GM23248 (cell line): ENCODE results near the gene ARSJ. TPM values are rescaled to one million over a fixed set of nuclear protein-coding genes. Genes with fewer than 3 reads are reported as not detected.

Source experiments
- DNase-seq: peaks from one replicate; pipeline ENCODE4 v3.0.0-alpha.2; 2015
- H2AFZ ChIP-seq: fragments of 200-600 bp; sonication (generic); 2 replicates; pipeline ENCODE4 v1.6.1; 2016; ENCODE audit warnings: antibody characterized with exemption
- H3F3A ChIP-seq: fragments of 200-600 bp; sonication (generic); 2 replicates; pipeline ENCODE4 v1.6.1; 2016; ENCODE audit warnings: mild to moderate bottlenecking, antibody characterized with exemption, mixed run types; ENCODE audit not compliant: insufficient read depth
- H3K27ac ChIP-seq: fragments of 200-600 bp; sonication (generic); 2 replicates; pipeline ENCODE4 v1.5.1; 2016; ENCODE audit warnings: mild to moderate bottlenecking
- H3K27me3 ChIP-seq: fragments of 200-600 bp; sonication (generic); replicated peaks from 2 replicates; pipeline ENCODE4 v1.6.1; 2016; ENCODE audit warnings: mild to moderate bottlenecking; ENCODE audit not compliant: insufficient read depth
- H3K36me3 ChIP-seq: fragments of 200-600 bp; sonication (generic); 2 replicates; pipeline ENCODE4 v1.6.1; 2016; ENCODE audit warnings: low read depth, mild to moderate bottlenecking
- H3K4me1 ChIP-seq: fragments of 200-600 bp; sonication (generic); 2 replicates; pipeline ENCODE4 v1.6.1; 2016; ENCODE audit warnings: mild to moderate bottlenecking; ENCODE audit not compliant: insufficient read depth
- H3K4me2 ChIP-seq: fragments of 200-600 bp; sonication (generic); one replicate; pipeline ENCODE4 v1.6.1; 2016; ENCODE audit warnings: mild to moderate bottlenecking; ENCODE audit not compliant: unreplicated experiment
- H3K4me3 ChIP-seq: fragments of 200-600 bp; sonication (generic); 2 replicates; pipeline ENCODE4 v1.5.1; 2016; ENCODE audit warnings: mild to moderate bottlenecking
- H3K79me2 ChIP-seq: fragments of 200-600 bp; sonication (generic); 2 replicates; pipeline ENCODE4 v1.6.1; 2016; ENCODE audit warnings: mild to moderate bottlenecking; ENCODE audit not compliant: insufficient read depth
- H3K9ac ChIP-seq: fragments of 200-600 bp; sonication (generic); 2 replicates; pipeline ENCODE4 v1.6.1; 2016; ENCODE audit warnings: mild to moderate bottlenecking
- H3K9me2 ChIP-seq: fragments of 200-600 bp; sonication (generic); 2 replicates; pipeline ENCODE4 v1.6.1; 2016; ENCODE audit warnings: mixed run types, mild to moderate bottlenecking, moderate library complexity; ENCODE audit not compliant: insufficient read depth
- H3K9me3 ChIP-seq: fragments of 200-600 bp; sonication (generic); one replicate; pipeline ENCODE4 v1.6.1; 2017; ENCODE audit warnings: low read depth
- H4K20me1 ChIP-seq: fragments of 200-600 bp; sonication (generic); 2 replicates; pipeline ENCODE4 v1.6.0; 2016; ENCODE audit not compliant: insufficient read depth
- EZH2 ChIP-seq: fragments of 200-600 bp; sonication (generic); IDR thresholded peaks from 2 replicates; pipeline ENCODE4 v1.6.1; 2018; ENCODE audit warnings: antibody characterized with exemption, mild to moderate bottlenecking; ENCODE audit not compliant: insufficient read depth, poor library complexity, severe bottlenecking
- EZH2phosphoT487 ChIP-seq: fragments of 200-600 bp; sonication (generic); IDR thresholded peaks from 2 replicates; pipeline ENCODE4 v1.6.1; 2018; ENCODE audit warnings: antibody characterized with exemption, moderate library complexity, mild to moderate bottlenecking, low read depth; ENCODE audit not compliant: insufficient read depth
- WGBS, 2 experiments: methylation state at CpG; one replicate each; pipeline ENCODE4 v1.1.6; 2015 to 2017; ENCODE audit warnings: low lambda C conversion rate in 2 of 2, low coverage in 1 of 2; ENCODE audit errors: missing lambda C conversion rate in 2 of 2; 5-methylcytosine and 5-hydroxymethylcytosine counted together
- in situ Hi-C: fragments of 300-500 bp; cut with MboI; formaldehyde crosslinking; loops from 2 replicates; pipeline ENCODE4 v1.15.0; 2020
- polyA plus RNA-seq: library from polyadenylated mRNA; unstranded; fragments of >200 nt; fragmentation: Nextera tagmentation; extraction: Ambion mirVana; gene quantifications from 2 replicates; pipeline ENCODE4 v1.2.1, GENCODE V29; 2016
- total RNA-seq: library from RNA; depleted of rRNA; stranded (reverse); fragments of >200 nt; shearing (Covaris generic); gene quantifications from 2 replicates; pipeline ENCODE4 v1.2.3, GENCODE V29; 2014

The ARSJ gene
- total and polyA plus RNA-seq, 2 experiments from 2014 or later = 32.2 to 33.7 TPM

DNA sequence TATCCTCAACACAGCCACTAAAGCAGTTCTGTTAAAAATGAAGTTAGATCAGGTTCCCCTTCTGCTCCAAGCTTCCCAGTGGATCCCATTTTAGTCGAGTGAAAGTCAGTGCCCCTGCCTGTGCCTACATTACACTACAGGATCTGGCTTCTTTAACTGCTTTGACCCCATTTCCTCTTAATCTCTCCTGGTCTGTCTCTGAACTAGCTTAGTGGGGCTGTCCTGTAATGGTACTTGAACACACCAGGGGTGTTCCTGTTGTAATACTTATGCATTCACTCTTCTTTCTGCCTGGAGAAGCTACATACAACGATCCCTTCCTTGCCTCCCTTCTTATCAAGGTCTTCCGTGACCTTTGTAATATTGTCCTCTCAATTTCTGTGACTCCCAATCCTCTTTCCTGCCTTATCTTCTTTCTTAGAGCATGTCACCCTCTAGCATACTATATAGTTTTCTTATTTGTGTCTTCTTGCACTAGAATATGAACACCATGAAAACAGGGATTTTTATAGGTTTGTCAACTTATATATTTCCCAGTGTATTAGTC is 16.7 kb downstream of the ARSJ start:
- no peaks in the 10 kb centered on the region for H3K9me3 ChIP-seq
- no peaks in the 10 kb centered on the region; the same call in 1 of the 2 replicates for H4K20me1 ChIP-seq
- H3K4me1 ChIP-seq = peaks cover 46% of the 10 kb centered on the region
- H3K9ac ChIP-seq = no peak overlapping the region
- no peak for TF ChIP-seq EZH2phosphoT487
- TF ChIP-seq EZH2 = no peak
- H2AFZ ChIP-seq = no peak overlapping the region
- 82 to 90% methylated on average over 3 of the region's 3 CpGs for WGBS, 2 experiments
- no peaks in the 10 kb centered on the region for H3K27me3 ChIP-seq
- H3K4me2 ChIP-seq = no peak overlapping the region
- H3K4me3 ChIP-seq = no peak overlapping the region
- no peaks in the 10 kb centered on the region for H3K9me2 ChIP-seq
- no peak for DNase-seq
- in situ Hi-C loops = no loop called here
- H3K79me2 ChIP-seq = peaks cover 88% of the 10 kb centered on the region
- no peaks in the 10 kb centered on the region for H3K36me3 ChIP-seq
- peaks cover 37% of the 10 kb centered on the region for H3F3A ChIP-seq
- no peak overlapping the region for H3K27ac ChIP-seq

DNA sequence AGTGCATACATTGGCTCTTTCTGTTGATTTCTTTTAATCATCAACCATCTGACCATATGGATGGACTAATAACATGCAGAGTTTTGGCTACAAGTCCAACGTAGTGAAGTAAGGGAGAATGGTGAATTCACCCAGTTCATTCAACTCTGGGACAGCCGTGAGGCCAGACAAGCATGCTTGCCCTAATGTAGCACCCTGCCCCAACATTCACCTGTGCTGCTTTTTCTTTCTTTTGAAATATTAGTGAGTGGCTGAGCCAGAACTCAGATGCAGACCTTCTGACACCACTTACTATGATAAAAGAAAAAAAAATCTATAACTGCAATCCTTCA is 17.5 kb downstream of the ARSJ start:
- Histone ChIP-seq H3F3A (peaks cover 45% of the 10 kb centered on the region), H3K4me2 (no peak overlapping the region), H4K20me1 (no peaks in the 10 kb centered on the region; the same call in 1 of the 2 replicates), H3K4me3 (no peak overlapping the region), H2AFZ (no peak overlapping the region), H3K79me2 (peaks cover 88% of the 10 kb centered on the region), H3K27me3 (no peaks in the 10 kb centered on the region), H3K9me2 (no peaks in the 10 kb centered on the region), H3K36me3 (no peaks in the 10 kb centered on the region), H3K4me1 (peaks cover 47% of the 10 kb centered on the region), H3K9me3 (no peaks in the 10 kb centered on the region), H3K27ac (peak overlapping the region; percentile 79; the same call in 1 of the 2 replicates), H3K9ac (no peak overlapping the region)
- no peak for DNase-seq
- in situ Hi-C loops = no loop called here
- no peak for TF ChIP-seq EZH2phosphoT487
- no peak for TF ChIP-seq EZH2
- WGBS, 2 experiments = 95 to 100% methylated on average over 2 of the region's 2 CpGs

DNA sequence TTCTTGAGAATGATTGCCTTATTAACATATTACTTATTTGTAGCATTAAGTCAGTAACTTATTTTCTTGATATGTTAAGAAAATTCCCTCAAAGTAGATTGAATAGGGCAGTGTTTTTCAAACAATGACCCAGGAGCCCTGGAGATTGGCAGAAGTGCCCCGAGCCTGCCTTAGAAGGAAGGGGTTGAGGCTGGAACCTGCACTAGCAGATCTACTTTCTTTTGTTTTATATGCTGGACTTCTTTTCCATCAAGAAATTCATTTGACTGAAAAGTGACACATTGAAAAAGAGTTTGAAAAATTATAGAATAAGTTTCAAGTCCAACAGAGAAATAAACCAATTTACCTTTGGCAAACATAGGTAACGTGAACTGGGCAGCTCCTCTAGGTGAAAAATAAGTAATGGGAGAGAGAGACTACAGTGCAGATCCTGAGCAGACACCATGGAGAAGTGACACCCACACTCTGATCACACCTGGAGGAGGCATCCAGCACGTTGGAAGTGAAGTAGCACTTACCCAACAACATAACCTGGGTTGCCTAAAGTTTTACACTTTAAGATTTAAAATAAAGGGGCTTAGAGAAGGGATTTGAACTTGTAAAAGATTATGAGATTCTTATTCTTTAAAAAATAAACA is 18.6 kb downstream of the ARSJ start:
- H3K27ac ChIP-seq = peak overlapping the region; percentile 79
- no peak for DNase-seq
- peaks cover 45% of the 10 kb centered on the region for H3F3A ChIP-seq
- no peaks in the 10 kb centered on the region for H3K9me2 ChIP-seq
- H3K27me3 ChIP-seq = no peaks in the 10 kb centered on the region
- WGBS, 2 experiments = 95 to 100% methylated on average over 3 of the region's 3 CpGs
- H3K79me2 ChIP-seq = peaks cover 88% of the 10 kb centered on the region
- H2AFZ ChIP-seq = no peak overlapping the region
- H3K4me3 ChIP-seq = no peak overlapping the region
- in situ Hi-C loops = no loop called here
- H4K20me1 ChIP-seq = no peaks in the 10 kb centered on the region
- H3K4me2 ChIP-seq = peak overlapping the region; percentile 83
- no peaks in the 10 kb centered on the region for H3K9me3 ChIP-seq
- H3K36me3 ChIP-seq = no peaks in the 10 kb centered on the region
- peaks cover 47% of the 10 kb centered on the region for H3K4me1 ChIP-seq
- peak overlapping the region; percentile 12; the same call in 1 of the 2 replicates for H3K9ac ChIP-seq
- TF ChIP-seq EZH2phosphoT487 (no peak), EZH2 (no peak)

DNA sequence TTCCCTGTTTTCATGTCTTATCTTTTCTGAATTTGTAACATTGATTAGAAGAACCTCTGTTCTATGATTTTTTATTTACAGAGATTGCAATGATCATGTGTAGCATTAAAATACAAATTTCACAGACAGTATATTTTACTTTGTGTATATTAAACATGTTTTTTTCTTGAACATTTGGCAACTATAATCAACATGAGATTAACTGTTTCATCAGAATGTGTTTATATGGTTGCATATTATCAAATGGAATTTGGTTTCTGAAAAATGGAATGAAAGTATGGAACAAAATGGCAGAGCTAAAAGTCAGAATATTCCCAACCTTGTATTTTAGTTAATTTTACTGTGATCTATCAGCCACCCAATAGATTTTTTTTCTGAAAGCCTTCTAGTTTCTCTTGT is 19.9 kb downstream of the ARSJ start:
- H3K4me2 ChIP-seq = peak overlapping the region; percentile 83
- H2AFZ ChIP-seq = no peak overlapping the region
- no peaks in the 10 kb centered on the region for H4K20me1 ChIP-seq
- H3K9me3 ChIP-seq = no peaks in the 10 kb centered on the region
- H3K27ac ChIP-seq = peak overlapping the region; percentile 79
- no peaks in the 10 kb centered on the region for H3K36me3 ChIP-seq
- TF ChIP-seq EZH2 = no peak
- no peak for TF ChIP-seq EZH2phosphoT487
- peaks cover 45% of the 10 kb centered on the region for H3F3A ChIP-seq
- H3K9me2 ChIP-seq = no peaks in the 10 kb centered on the region
- H3K9ac ChIP-seq = peak overlapping the region; percentile 54
- peaks cover 88% of the 10 kb centered on the region for H3K79me2 ChIP-seq
- H3K27me3 ChIP-seq = no peaks in the 10 kb centered on the region
- peaks cover 50% of the 10 kb centered on the region for H3K4me1 ChIP-seq
- no peak for DNase-seq
- in situ Hi-C loops = loop anchor here (10.0 kb wide), 1 partner anchor 415 kb away; no protein-coding TSS in a partner anchor
- H3K4me3 ChIP-seq = peak overlapping the region; percentile 53
